Suprapubic skin (tissue), 3 donors: ENCODE data around the gene RAPGEF2.

ENCODE experiments used
- CTCF ChIP-seq, 2 donors: fragments of 200-600 bp in 1 of 2; fragments of 450-650 bp in 1 of 2; sonication (generic) in 1 of 2; IDR thresholded peaks; one replicate each; pipeline ENCODE4 v1.5.1; 2016 to 2019; ENCODE audit warnings: antibody characterized with exemption in 2 of 2, mild to moderate bottlenecking in 1 of 2, moderate library complexity in 1 of 2
- POLR2AphosphoS5 ChIP-seq, 3 donors: sonication (generic); formaldehyde crosslinking; IDR thresholded peaks; one replicate each; pipeline ENCODE4 v1.6.1; 2017; ENCODE audit warnings: antibody characterized with exemption in 3 of 3

GRCh38 chr4:159273841-159274240, 171.0 kb downstream of the RAPGEF2 start:
- TF ChIP-seq CTCF (IDR thresholded peaks at IDR 0.05): no peak
- no peak for TF ChIP-seq POLR2AphosphoS5 (IDR thresholded peaks at IDR 0.05)
